ENCODE data around the gene APOC3. TPM values are rescaled to one million over a fixed set of nuclear protein-coding genes. Genes with fewer than 3 reads are reported as not detected.

APOC3 gene
- total RNA-seq, 1 experiment from 2014 or later: 3.5 TPM

GRCh38 chr11:116844722-116845121 is 15.0 kb downstream of the APOC3 start:
- intact Hi-C loops (cut with micrococcal nuclease): no loop called here
- Histone ChIP-seq H3K9me2 (ENCODE audit: insufficient read depth) (no peaks in the 10 kb centered on the region), H2AFZ (ENCODE audit: low read depth, low read length, poor library complexity, severe bottlenecking) (no peak overlapping the region), H3K36me3 (ENCODE audit: control insufficient read depth in 1 of 2, insufficient read depth in 2 of 2, low read length in 2 of 2) (peaks cover 3 to 17% of the 10 kb centered on the region in 2 experiments; a peak in 2 of 4 replicates), H3K27me3 (ENCODE audit: insufficient read depth, low read length) (no peaks in the 10 kb centered on the region), H3K9me3 (ENCODE audit: control insufficient read depth in 1 of 2, insufficient read depth in 1 of 2, low read depth in 1 of 2, low read length in 2 of 2) (no peaks in the 10 kb centered on the region), H3K9ac (ENCODE audit: low read length) (no peak overlapping the region), H3K27ac (ENCODE audit: low read depth, low read length) (no peak overlapping the region), H3K79me2 (ENCODE audit: insufficient read depth, low read length) (no peaks in the 10 kb centered on the region), H4K20me1 (ENCODE audit: insufficient read depth) (no peaks in the 10 kb centered on the region), H3K4me2 (ENCODE audit: low read length) (no peak overlapping the region), H3K4me3 (replicated peaks in 1 of 2; ENCODE audit: low read depth in 1 of 2, low read length in 2 of 2) (no peak overlapping the region), H3K4me1 (ENCODE audit: control insufficient read depth in 1 of 2, insufficient read depth in 2 of 2, low read length in 2 of 2) (no peaks in the 10 kb centered on the region)
- DNase-seq (ENCODE audit: low read depth, low spot score) (no peak), ATAC-seq (no peak)
- ChIA-PET CTCF (interaction anchor here (1.3 kb wide), 1 partner anchor 9 kb away, joined by 3 read pairs; no protein-coding TSS in a partner anchor), POLR2A (no interaction called here), RAD21 (ENCODE audit: low non-redundant PET in 1 of 2, low total read pairs in 2 of 2, uncharacterized antibody in 2 of 2, unreplicated experiment in 2 of 2) (no interaction called here)
- TF ChIP-seq YY1 (IDR thresholded peaks at IDR 0.05; ENCODE audit: extremely low read depth, insufficient replicate concordance, low read depth, low read length): no peak
- TF ChIP-seq TCF7L2 (IDR thresholded peaks at IDR 0.05; ENCODE audit: borderline replicate concordance, extremely low read depth, insufficient read depth, insufficient read length): no peak
- TF ChIP-seq SIN3A (IDR thresholded peaks at IDR 0.05; ENCODE audit: low read depth): no peak
- no peak for TF ChIP-seq SRF (IDR thresholded peaks at IDR 0.05; ENCODE audit: low read depth)
- TF ChIP-seq EZH2phosphoT487 (IDR thresholded peaks at IDR 0.05; ENCODE audit: borderline replicate concordance): no peak
- no peak for TF ChIP-seq ZFX (IDR thresholded peaks at IDR 0.05)
- no peak for TF ChIP-seq ATF3 (IDR thresholded peaks at IDR 0.05)
- TF ChIP-seq SP1 (IDR thresholded peaks at IDR 0.05; ENCODE audit: low read depth): no peak
- no peak for TF ChIP-seq EGR1 (IDR thresholded peaks at IDR 0.05; ENCODE audit: low read depth)
- no peak for TF ChIP-seq POLR2AphosphoS5 (IDR thresholded peaks at IDR 0.05; ENCODE audit: low read depth, low read length)
- no peak for TF ChIP-seq ELF1 (IDR thresholded peaks at IDR 0.05; ENCODE audit: borderline replicate concordance, low read depth)
- no peak for TF ChIP-seq REST (IDR thresholded peaks at IDR 0.05; ENCODE audit: low read depth)
- TF ChIP-seq RAD21 (IDR thresholded peaks at IDR 0.05; ENCODE audit: low read depth): no peak
- TF ChIP-seq POLR2A (IDR thresholded peaks at IDR 0.05; ENCODE audit: borderline replicate concordance, extremely low read depth, insufficient read depth, insufficient read length): no peak
- no peak for TF ChIP-seq EZH2 (IDR thresholded peaks at IDR 0.05)
- no peak for TF ChIP-seq CTCF (IDR thresholded peaks at IDR 0.05 in 2 of 3, conservative IDR thresholded peaks at IDR 0.05 in 1 of 3; ENCODE audit: borderline replicate concordance in 1 of 3, insufficient read depth in 1 of 3, low read depth in 2 of 3, low read length in 2 of 3)
- TF ChIP-seq ZBTB33 (IDR thresholded peaks at IDR 0.05; ENCODE audit: extremely low read depth, insufficient replicate concordance, low read length): no peak
- no TSS peak for BruUV-seq (replicated peaks)

Measured in HCT116 (cell line).